CD8-positive, alpha-beta memory T cell (primary cell): Measurements from ENCODE around the gene INPP5A. TPM values are rescaled to one million over a fixed set of nuclear protein-coding genes. Genes with fewer than 3 reads are reported as not detected.
"Not testable (repeated sequence)": the region's sequence is repeated elsewhere in the genome, so short reads cannot be mapped to it uniquely, and the experiment has no call there.

Source experiments
- CTCF ChIA-PET: fragments of 350-600 bp; sonication (Branson Sonifier 250); formaldehyde crosslinking; loops from one replicate; lab custom pipeline; 2021; ENCODE audit warnings: antibody characterized with exemption; lab: Charles Lee
- POLR2A ChIA-PET: fragments of 350-600 bp; sonication (Branson Sonifier 250); formaldehyde crosslinking; loops from one replicate; lab custom pipeline; 2021; ENCODE audit warnings: antibody characterized with exemption; lab: Charles Lee
- DNase-seq, 5 donors: peaks; one replicate each; pipeline versions ENCODE4 v3.0.0 to v3.0.0-alpha.2; 2020 to 2022; ENCODE audit warnings: mixed read lengths in 1 of 5
- H3K27ac ChIP-seq: one replicate; pipeline ENCODE4 v1.7.0; 2013; ENCODE audit warnings: low read depth, mild to moderate bottlenecking, low read length, moderate library complexity
- H3K27me3 ChIP-seq: 2 replicates; pipeline ENCODE4 v1.7.0; 2013; ENCODE audit warnings: low read length, mild to moderate bottlenecking; ENCODE audit not compliant: insufficient read depth, poor library complexity, severe bottlenecking
- H3K36me3 ChIP-seq: 2 replicates; pipeline ENCODE4 v1.7.0; 2013; ENCODE audit warnings: mild to moderate bottlenecking, low read length, moderate library complexity; ENCODE audit not compliant: insufficient read depth
- H3K4me1 ChIP-seq: 2 replicates; pipeline ENCODE4 v1.7.0; 2013; ENCODE audit warnings: mild to moderate bottlenecking, low read length, moderate library complexity; ENCODE audit not compliant: insufficient read depth
- H3K4me3 ChIP-seq: 2 replicates; pipeline ENCODE4 v1.7.0; 2013; ENCODE audit warnings: mild to moderate bottlenecking, low read length
- H3K9me3 ChIP-seq: 2 replicates; pipeline ENCODE4 v1.7.0; 2013; ENCODE audit warnings: mild to moderate bottlenecking, low read length
- H3K27ac Mint-ChIP-seq, 8 donors: one replicate each; pipeline ENCODE4 v1.8.0; 2020 to 2021; ENCODE audit warnings: mixed read lengths in 8 of 8, mild to moderate bottlenecking in 6 of 8, inconsistent platforms in 3 of 8, moderate library complexity in 3 of 8
- H3K27me3 Mint-ChIP-seq, 2 donors: one replicate each; pipeline ENCODE4 v1.8.0; 2020 to 2021; ENCODE audit warnings: mixed read lengths in 2 of 2, mild to moderate bottlenecking in 1 of 2, moderate library complexity in 1 of 2
- H3K36me3 Mint-ChIP-seq, 3 donors: one replicate each; pipeline ENCODE4 v1.8.0; 2020 to 2021; ENCODE audit warnings: mixed read lengths in 3 of 3, inconsistent platforms in 1 of 3, mild to moderate bottlenecking in 1 of 3
- H3K4me1 Mint-ChIP-seq, 3 donors: one replicate each; pipeline ENCODE4 v1.8.0; 2020 to 2021; ENCODE audit warnings: mixed read lengths in 3 of 3, inconsistent platforms in 1 of 3, mild to moderate bottlenecking in 1 of 3
- H3K4me3 Mint-ChIP-seq, 7 donors: one replicate each; pipeline ENCODE4 v1.8.0; 2020 to 2021; ENCODE audit warnings: mixed read lengths in 7 of 7, mild to moderate bottlenecking in 6 of 7, moderate library complexity in 4 of 7, inconsistent platforms in 2 of 7
- H3K9me3 Mint-ChIP-seq, 5 donors: one replicate each; pipeline ENCODE4 v1.8.0; 2020 to 2022; ENCODE audit warnings: mixed read lengths in 5 of 5, mild to moderate bottlenecking in 3 of 5, moderate library complexity in 2 of 5, inconsistent platforms in 1 of 5
- polyA plus RNA-seq: library from polyadenylated mRNA; unstranded; fragments of 300-500 nt; fragmentation: Illumina TruSeq; gene quantifications from one replicate; pipeline ENCODE4 v1.2.3, GENCODE V29; 2021
- total RNA-seq, 2 experiments: library from RNA; stranded (reverse); gene quantifications; one replicate each; pipeline ENCODE4 v1.2.3, GENCODE V29; 2021

INPP5A gene
- total RNA-seq, result 1 to 10 TPM; 4.8 to 6.1 TPM
- polyA plus RNA-seq, result 1.1 TPM

DNA sequence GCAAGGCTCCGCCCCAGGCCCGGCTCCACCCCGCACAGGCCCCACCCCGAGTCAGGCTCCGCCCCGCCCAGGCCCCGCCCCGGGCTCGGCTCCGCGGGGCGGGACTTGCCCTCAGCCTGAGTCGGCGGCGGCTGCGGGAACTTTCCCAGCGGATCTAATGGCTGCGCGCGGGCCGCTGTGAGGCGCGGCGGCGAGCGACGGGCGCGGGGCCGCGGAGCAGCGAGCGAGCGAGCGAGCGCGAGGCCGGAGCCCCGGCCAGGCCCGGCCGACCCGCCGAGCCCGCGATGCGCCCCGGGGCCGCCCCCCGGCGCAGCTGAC lies at the start of gene INPP5A:
INPP5A (plus strand) TSS at position 104 of the 318 bp plus-strand sequence. CDS start 310 bp downstream, outside the sequence.
- peaks cover 32 to 61% (median 40%) of the 10 kb centered on the region in 3 donors for H3K4me1 Mint-ChIP-seq
- peaks cover 37% of the 10 kb centered on the region for H3K4me1 ChIP-seq
- H3K9me3 ChIP-seq, result no peaks in the 10 kb centered on the region

GRCh38 chr10:132488231-132488821 lies 49.3 kb upstream of the INPP5A start:
- POLR2A ChIA-PET, result no interaction called here
- Histone ChIP-seq H3K9me3 (no peaks in the 10 kb centered on the region), H3K4me3 (no peak overlapping the region), H3K27ac (no peak overlapping the region), H3K27me3 (no peaks in the 10 kb centered on the region), H3K36me3 (no peaks in the 10 kb centered on the region), H3K4me1 (no peaks in the 10 kb centered on the region)
- Mint-ChIP-seq H3K4me3 (no peak overlapping the region), H3K27me3 (peaks cover 0 to 2% of the 10 kb centered on the region in 2 donors), H3K4me1 (no peaks in the 10 kb centered on the region), H3K9me3 (no peaks in the 10 kb centered on the region), H3K27ac (no peak overlapping the region), H3K36me3 (no peaks in the 10 kb centered on the region)
- DNase-seq, result no peak
- CTCF ChIA-PET, result no interaction called here

More for the DNA sequence above, at the start of gene INPP5A:
- ChIA-PET CTCF (no interaction called here), POLR2A (interaction anchor here (0.6 kb wide), 1 partner anchor 814 kb away, joined by 6 read pairs; no protein-coding TSS in a partner anchor)
- peak within 1 kb of the TSS; percentile 57 for H3K27ac ChIP-seq
- peaks cover 2 to 4% of the 10 kb centered on the region in 2 donors for H3K27me3 Mint-ChIP-seq
- DNase-seq, result no peak
- H3K4me3 Mint-ChIP-seq, result peak within 1 kb of the TSS; percentile 84 to 98 (median 88)
- no peaks in the 10 kb centered on the region for H3K36me3 ChIP-seq
- no peaks in the 10 kb centered on the region for H3K36me3 Mint-ChIP-seq
- H3K27me3 ChIP-seq, result no peaks in the 10 kb centered on the region
- H3K27ac Mint-ChIP-seq, result peak within 1 kb of the TSS; percentile 79 to 96 (median 89)
- H3K4me3 ChIP-seq, result peak within 1 kb of the TSS; percentile 74
- no peaks in the 10 kb centered on the region for H3K9me3 Mint-ChIP-seq

GRCh38 chr10:132489053-132489703 lies 48.4 kb upstream of the INPP5A start:
- H3K4me3 ChIP-seq, result no peak overlapping the region
- Mint-ChIP-seq H3K27ac (no peak overlapping the region), H3K4me3 (no peak overlapping the region), H3K4me1 (no peaks in the 10 kb centered on the region), H3K36me3 (no peaks in the 10 kb centered on the region), H3K9me3 (no peaks in the 10 kb centered on the region), H3K27me3 (peaks cover 0 to 3% of the 10 kb centered on the region in 2 donors)
- no peaks in the 10 kb centered on the region for H3K9me3 ChIP-seq
- no peak overlapping the region for H3K27ac ChIP-seq
- CTCF ChIA-PET, result no interaction called here
- no peaks in the 10 kb centered on the region for H3K4me1 ChIP-seq
- POLR2A ChIA-PET, result no interaction called here
- DNase-seq, result no peak
- no peaks in the 10 kb centered on the region for H3K27me3 ChIP-seq
- H3K36me3 ChIP-seq, result no peaks in the 10 kb centered on the region

DNA sequence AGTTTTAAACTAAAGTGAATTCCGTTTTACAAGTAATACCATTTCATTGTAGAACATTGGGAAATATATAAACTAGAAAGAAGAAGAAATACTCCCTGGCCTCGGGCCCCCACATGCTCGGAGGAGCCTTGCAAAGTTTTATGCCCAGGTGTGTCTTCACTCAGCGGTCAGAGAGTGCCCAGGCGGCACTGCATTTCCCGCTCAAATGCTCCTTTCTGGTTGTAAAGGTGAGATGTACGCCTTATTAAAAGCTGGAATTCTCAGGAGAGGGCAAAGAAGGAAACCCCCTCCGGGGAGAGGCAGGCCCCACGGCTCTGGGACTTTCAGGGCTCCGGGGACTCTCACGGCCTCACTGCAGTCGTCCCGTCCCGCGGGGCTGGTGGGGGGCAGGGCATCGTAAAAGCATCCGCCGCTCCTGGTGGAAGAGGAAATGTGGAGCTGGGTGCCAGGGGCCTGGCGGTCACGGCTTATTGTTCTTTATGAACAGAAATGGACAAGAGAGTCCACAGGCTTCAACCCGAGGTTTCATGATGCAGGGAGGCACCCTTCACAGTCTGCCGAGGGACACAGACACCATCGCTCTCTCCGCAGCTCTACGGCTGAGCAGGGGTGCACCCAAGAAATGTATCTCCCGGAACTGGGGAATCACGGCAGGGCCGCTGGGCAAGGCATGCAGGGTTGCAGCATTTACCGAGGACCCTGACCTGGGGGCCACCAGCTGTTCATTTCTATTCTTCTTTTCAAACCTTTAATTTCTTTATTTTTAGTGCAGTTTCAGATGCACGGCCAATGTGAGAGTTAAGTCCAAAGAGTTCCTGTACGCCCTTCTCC lies 47.7 kb upstream of the INPP5A start:
- Histone ChIP-seq H3K9me3 (no peaks in the 10 kb centered on the region), H3K4me1 (no peaks in the 10 kb centered on the region), H3K27ac (no peak overlapping the region), H3K4me3 (no peak overlapping the region), H3K36me3 (no peaks in the 10 kb centered on the region), H3K27me3 (no peaks in the 10 kb centered on the region)
- POLR2A ChIA-PET, result no interaction called here
- no peaks in the 10 kb centered on the region for H3K4me1 Mint-ChIP-seq
- H3K27ac Mint-ChIP-seq, result no peak overlapping the region
- no peak overlapping the region for H3K4me3 Mint-ChIP-seq
- H3K27me3 Mint-ChIP-seq, result peaks cover 0 to 3% of the 10 kb centered on the region in 2 donors
- H3K36me3 Mint-ChIP-seq, result no peaks in the 10 kb centered on the region
- no peak for DNase-seq
- no peaks in the 10 kb centered on the region for H3K9me3 Mint-ChIP-seq
- CTCF ChIA-PET, result no interaction called here

- POLR2A ChIA-PET, H3K27me3 Mint-ChIP-seq, H3K27me3 ChIP-seq, DNase-seq, H3K4me3 Mint-ChIP-seq, H3K27ac Mint-ChIP-seq, H3K9me3 ChIP-seq, H3K9me3 Mint-ChIP-seq, CTCF ChIA-PET, H3K36me3 ChIP-seq, H3K4me1 ChIP-seq, H3K4me1 Mint-ChIP-seq, H3K36me3 Mint-ChIP-seq, H3K27ac ChIP-seq, H3K4me3 ChIP-seq: not testable (repeated sequence)
Measured at GRCh38 chr10:132491534-132491933, 46.1 kb upstream of the INPP5A start.

DNA sequence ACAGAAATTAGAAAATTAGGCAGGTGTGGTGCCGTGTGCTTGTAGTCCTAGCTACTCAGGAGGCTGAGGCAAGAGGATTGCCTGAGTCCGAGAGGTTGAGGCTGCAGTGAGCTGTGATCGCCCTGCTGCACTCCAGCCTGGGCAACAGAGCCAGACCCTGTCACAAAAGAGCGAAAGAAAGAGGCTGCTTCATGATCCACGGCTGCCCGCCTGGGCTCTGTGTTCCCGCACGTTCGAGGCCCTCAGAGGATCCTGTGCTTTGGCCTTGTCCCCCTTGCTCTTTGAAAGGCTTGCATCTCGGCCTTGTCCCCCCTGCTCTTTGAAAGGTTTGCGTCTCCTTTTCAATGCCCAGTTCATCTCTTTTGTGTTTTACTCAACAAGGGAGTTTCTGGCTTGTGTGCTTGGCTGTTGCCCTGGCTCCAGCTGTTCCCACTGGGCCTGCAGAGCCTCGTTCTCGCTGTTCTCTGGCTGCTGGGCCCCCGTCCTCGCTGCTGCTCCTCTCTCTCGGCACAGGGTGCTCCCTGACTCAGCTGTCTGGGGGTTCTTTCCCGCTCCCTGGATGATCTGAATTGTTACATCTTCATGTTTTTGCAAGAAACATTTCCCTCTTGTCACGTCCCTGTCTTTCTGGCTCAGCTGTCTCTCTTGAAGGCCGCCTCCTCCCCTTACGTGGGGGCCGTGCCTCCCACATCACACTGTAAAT lies 45.1 kb upstream of the INPP5A start:
- ChIA-PET POLR2A (no interaction called here), CTCF (interaction anchor here (0.6 kb wide), 1 partner anchor 419 kb away, joined by 3 read pairs; no protein-coding TSS in a partner anchor)
- H3K4me3 ChIP-seq, result no peak overlapping the region
- Mint-ChIP-seq H3K27me3 (peaks cover 6 to 8% of the 10 kb centered on the region in 2 donors), H3K4me1 (no peaks in the 10 kb centered on the region), H3K36me3 (no peaks in the 10 kb centered on the region), H3K4me3 (no peak overlapping the region), H3K27ac (peak overlapping the region in 1 of 8 donors; percentile 47), H3K9me3 (no peaks in the 10 kb centered on the region)
- H3K27ac ChIP-seq, result no peak overlapping the region
- H3K27me3 ChIP-seq, result no peaks in the 10 kb centered on the region
- no peak for DNase-seq
- no peaks in the 10 kb centered on the region for H3K36me3 ChIP-seq
- H3K4me1 ChIP-seq, result no peaks in the 10 kb centered on the region
- H3K9me3 ChIP-seq, result no peaks in the 10 kb centered on the region

- Histone ChIP-seq H3K27me3 (no peaks in the 10 kb centered on the region), H3K4me3 (no peak overlapping the region), H3K9me3 (no peaks in the 10 kb centered on the region), H3K36me3 (no peaks in the 10 kb centered on the region), H3K27ac (no peak overlapping the region), H3K4me1 (no peaks in the 10 kb centered on the region)
- Mint-ChIP-seq H3K36me3 (no peaks in the 10 kb centered on the region), H3K9me3 (no peaks in the 10 kb centered on the region), H3K27ac (no peak overlapping the region), H3K27me3 (peaks cover 6 to 9% of the 10 kb centered on the region in 2 donors), H3K4me1 (no peaks in the 10 kb centered on the region), H3K4me3 (no peak overlapping the region)
- POLR2A ChIA-PET, result no interaction called here
- no peak for DNase-seq
- CTCF ChIA-PET, result no interaction called here
Measured at GRCh38 chr10:132493246-132493755, 44.3 kb upstream of the INPP5A start.
